Endometrium (tissue), 2 donors: ENCODE data around the gene AGPAT3.

Source experiments
- FAIRE-seq: peaks from 2 replicates; lab custom pipeline; 2012; peaks lifted over from hg19 to GRCh38; lab: Jason Lieb, UNC
- donor health status: control.
- donor health status: control.

Gene AGPAT3

GRCh38 chr21:43907751-43908150, 42.7 kb downstream of the AGPAT3 start:
- FAIRE-seq, result no peak

GRCh38 chr21:43908167-43908566, 43.1 kb downstream of the AGPAT3 start:
- no peak for FAIRE-seq

- FAIRE-seq, result no peak
Measured at GRCh38 chr21:43909741-43910400, 44.8 kb downstream of the AGPAT3 start.

GRCh38 chr21:43910460-43910859, 45.4 kb downstream of the AGPAT3 start:
- FAIRE-seq, result no peak

- no peak for FAIRE-seq
Measured at GRCh38 chr21:43911015-43911934, 46.3 kb downstream of the AGPAT3 start.

GRCh38 chr21:43911935-43912487, 47.0 kb downstream of the AGPAT3 start:
- FAIRE-seq, result no peak

- no peak for FAIRE-seq
Measured at GRCh38 chr21:43912500-43912899, 47.5 kb downstream of the AGPAT3 start.

GRCh38 chr21:43912910-43913309, 47.9 kb downstream of the AGPAT3 start:
- FAIRE-seq, result no peak

- no peak for FAIRE-seq
Measured at GRCh38 chr21:43913928-43914327, 48.9 kb downstream of the AGPAT3 start.

GRCh38 chr21:43916076-43916475, 51.1 kb downstream of the AGPAT3 start:
- FAIRE-seq, result no peak

GRCh38 chr21:43916691-43917514, 51.9 kb downstream of the AGPAT3 start:
- no peak for FAIRE-seq

- FAIRE-seq, result no peak
Measured at GRCh38 chr21:43917515-43918384, 52.7 kb downstream of the AGPAT3 start.

GRCh38 chr21:43918385-43918947, 53.4 kb downstream of the AGPAT3 start:
- FAIRE-seq, result no peak

GRCh38 chr21:43919283-43919682, 54.3 kb downstream of the AGPAT3 start:
- no peak for FAIRE-seq

- no peak for FAIRE-seq
Measured at GRCh38 chr21:43919871-43920801, 55.1 kb downstream of the AGPAT3 start.

GRCh38 chr21:43921571-43921978, 56.6 kb downstream of the AGPAT3 start:
- FAIRE-seq, result no peak

GRCh38 chr21:43921979-43922945, 57.2 kb downstream of the AGPAT3 start:
- FAIRE-seq, result no peak

- FAIRE-seq, result no peak
Measured at GRCh38 chr21:43922949-43923348, 57.9 kb downstream of the AGPAT3 start.

GRCh38 chr21:43923391-43923790, 58.4 kb downstream of the AGPAT3 start:
- FAIRE-seq, result no peak
